HG03135 (cell line): ENCODE measurements around the gene VAPA.

Experiments used
- ATAC-seq: cut with Tn5 transposase; IDR thresholded peaks from one replicate; pipeline ENCODE4 v1.9.1; 2021; ENCODE audit warnings: mild to moderate bottlenecking, moderate library complexity; ENCODE audit not compliant: unreplicated experiment

Gene VAPA

GRCh38 chr18:9994701-9995235 lies 81.0 kb downstream of the VAPA start:
- ATAC-seq = no peak

DNA sequence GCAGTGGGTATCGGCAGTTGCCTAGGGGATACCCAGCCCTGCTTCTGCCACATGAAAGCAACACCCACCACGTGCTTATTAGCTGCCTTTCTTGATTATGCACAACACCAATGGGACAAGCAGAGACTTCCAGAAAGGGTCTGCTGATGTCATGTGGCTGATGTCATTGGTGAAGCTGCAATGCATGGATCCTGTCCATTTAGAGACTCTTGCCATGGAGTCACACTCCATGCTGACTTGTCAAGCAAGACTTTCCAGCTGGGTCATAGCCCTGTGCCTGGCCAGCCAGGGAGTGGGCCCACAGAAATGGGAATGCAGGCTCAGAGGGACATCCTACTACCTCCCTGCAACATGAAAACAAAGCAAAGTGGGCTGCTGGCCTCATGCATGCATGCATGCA lies 81.8 kb downstream of the VAPA start:
- ATAC-seq = no peak

DNA sequence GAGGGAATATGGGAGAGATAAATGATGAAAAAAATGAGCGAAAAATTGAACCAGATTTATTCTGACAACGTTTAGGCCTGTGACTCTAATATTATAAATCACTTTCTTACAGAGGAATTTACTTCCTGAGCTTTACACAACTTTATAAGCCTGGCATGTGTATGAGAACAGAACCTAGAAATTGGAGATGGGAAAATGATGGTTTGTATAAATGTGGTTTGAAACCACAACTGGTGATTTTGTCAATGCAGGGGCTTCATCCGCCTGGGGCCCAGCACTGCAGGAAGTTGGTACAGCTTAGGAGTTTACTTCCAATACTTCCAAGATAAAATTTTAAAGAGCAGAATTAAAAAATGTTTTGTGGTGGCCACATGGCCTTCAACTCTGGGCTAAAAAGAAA lies 82.3 kb downstream of the VAPA start:
- ATAC-seq = no peak

DNA sequence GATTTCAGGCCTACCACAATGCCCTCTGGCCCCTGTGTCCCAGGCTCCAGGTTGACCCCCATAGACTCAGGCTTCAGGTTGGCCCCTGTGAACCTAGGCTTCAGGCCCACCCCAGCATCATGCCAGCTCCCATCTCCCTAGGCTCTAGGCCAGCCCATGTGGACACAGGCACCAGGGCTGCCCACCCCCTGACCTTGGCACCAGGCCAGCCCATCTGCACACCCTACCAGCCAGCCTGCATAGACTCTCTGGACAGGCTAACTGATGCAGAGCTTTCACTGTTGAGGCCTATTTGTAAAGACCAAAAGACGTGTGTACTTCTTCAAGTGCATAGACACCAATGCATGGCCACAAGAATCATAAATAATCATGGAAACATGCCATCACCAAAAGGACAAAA lies 83.9 kb downstream of the VAPA start:
- no peak for ATAC-seq

GRCh38 chr18:9998330-9998729 lies 84.5 kb downstream of the VAPA start:
- no peak for ATAC-seq

DNA sequence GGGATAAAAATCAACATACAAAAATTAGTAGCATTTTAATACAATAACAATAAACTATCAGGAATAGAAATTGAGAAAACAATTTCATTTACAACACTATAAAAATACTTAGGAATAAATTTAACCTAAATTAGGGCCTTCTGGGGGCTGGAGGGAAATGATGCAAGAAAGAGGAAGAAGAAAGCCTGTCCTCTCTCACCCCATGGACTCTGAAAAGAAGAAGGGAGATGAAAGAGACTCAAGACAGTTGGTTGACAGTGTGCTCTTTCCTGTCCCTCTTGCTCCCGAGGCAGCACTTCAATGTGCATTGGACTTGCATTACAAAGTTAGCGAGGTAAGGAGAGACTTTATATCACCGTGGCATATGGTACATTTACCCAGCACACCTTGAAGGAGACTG lies 88.5 kb downstream of the VAPA start:
- ATAC-seq = no peak

DNA sequence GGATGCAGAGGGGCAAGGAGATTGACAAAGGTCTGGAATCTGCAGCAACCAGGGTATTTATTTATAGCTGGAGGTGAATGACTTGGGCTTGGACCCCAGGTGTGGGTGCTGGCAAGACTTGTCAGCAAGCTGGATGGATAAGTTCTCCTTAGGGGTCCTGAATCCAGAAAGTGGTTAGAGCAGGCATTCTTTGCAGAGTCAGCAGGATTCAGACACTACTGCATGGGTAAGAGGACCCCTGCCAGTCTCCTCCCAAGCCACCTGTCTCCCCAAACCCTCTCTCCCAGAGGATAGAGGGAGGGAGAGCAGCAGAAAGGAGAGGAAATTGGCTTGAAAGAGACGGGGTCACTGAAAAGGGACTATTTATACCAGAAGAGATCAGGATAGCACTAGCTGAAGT lies 89.5 kb downstream of the VAPA start:
- no peak for ATAC-seq

DNA sequence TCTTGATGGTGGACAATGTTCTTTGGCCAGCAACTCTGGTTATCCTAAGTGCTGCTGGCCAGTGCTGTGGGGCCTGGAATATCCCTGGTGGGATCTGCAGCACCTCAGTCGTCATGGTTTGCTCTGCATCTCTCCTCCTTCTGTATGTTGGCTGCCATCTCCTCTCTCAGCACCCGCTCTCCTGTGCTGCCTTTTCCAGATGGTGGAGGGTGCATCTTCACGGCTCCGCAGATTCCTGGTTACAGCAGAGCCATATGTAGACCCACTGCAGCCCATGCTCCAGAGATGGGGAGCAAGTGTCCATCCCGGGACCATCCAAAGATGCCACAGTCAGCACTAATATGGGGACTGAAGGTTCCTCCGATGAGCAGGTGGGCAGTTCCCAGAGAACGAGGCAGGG lies 90.0 kb downstream of the VAPA start:
- ATAC-seq = no peak

DNA sequence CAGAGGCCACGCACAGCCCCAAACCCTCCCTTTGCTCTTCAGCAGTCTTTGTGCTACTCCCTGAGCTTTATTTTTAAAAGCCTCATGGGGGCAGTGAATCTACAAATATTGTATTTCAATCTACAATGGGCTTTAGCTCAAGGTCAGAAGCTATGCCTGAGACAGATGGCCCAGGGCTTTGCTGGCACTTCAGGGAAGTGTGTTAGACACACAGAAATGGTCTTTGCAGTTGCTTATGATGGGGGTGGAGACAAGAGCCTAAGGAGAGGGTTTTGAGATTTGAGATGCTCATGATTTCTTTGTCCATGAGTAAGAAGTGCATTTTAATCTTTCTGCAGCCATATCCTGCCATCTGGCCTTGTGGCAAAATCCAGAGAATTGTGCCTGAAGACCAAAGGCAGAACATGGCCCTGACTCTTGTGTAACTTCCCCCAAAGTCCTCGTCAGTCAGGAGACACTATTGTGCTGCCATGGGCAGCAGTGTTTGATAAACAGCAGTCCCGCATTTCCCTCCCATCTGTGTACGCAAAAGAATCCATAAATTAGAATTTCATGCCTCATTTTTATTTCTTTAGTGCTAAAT lies 92.6 kb downstream of the VAPA start:
- ATAC-seq = no peak

DNA sequence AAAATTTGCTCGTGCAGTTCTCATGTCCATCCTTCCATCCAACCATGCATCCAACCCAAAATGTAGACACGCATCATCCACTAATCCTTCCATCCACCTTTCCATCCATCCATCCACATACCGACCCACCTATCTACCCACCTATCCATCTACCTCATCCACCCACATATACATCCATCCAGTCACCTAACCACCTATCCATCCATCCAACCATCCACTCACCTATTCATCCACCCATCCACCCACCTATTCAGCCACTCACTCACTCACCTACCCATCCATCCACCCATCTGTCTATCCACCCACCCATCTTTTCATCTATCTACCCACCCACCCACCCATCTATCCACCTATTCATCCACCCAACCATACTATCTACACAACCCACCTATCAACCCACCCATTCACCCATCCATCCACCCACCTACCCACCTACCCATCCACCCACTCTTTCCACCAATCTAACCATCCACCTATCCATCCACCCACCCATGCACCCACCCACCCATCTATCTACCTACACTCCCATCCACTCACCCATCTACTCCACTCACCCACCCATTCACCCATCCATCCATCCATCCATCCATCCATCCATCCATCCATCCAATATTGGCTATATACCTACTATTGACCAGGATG lies 94.3 kb downstream of the VAPA start:
- no peak for ATAC-seq
